HEK293T (cell line): ENCODE data around the gene RTRAF.

Experiments used
- ARNT ChIP-seq: fragments of 450-650 bp; IDR thresholded peaks from 2 replicates; pipeline ENCODE4 v1.6.1; 2017; ENCODE audit warnings: mild to moderate bottlenecking
- BHLHE40 ChIP-seq: fragments of 450-650 bp; IDR thresholded peaks from 2 replicates; pipeline ENCODE4 v1.6.1; 2016; ENCODE audit warnings: mild to moderate bottlenecking, moderate library complexity, borderline replicate concordance
- SP1 ChIP-seq: fragments of 450-650 bp; IDR thresholded peaks from 2 replicates; pipeline ENCODE4 v1.6.1; 2017

DNA sequence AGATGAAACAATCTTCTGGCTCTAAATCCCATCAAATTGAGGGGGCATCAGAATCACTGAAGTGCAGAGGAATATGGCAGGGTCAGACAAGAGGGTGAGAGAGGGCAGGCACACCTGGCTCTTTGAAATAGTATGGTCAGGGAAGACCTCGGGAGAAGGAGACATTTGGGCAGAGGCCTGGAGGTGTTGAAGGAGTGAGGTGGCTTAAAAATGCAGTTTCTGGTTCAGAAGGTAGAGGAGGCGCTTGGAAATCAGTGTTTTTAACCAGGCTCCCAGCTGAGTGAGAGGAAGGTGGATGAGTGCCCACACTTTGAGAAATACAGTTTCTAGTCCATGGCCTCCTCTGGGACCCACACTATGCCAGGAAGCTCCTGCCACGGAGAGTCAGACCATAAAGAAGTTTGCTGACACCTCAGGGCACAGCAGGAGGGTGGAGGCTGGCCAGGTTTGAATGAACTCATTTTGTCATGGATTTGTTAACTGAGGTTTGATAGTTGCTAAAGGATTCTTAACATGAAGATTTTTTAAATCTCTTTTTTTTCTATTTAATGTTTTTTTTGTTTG lies 59.4 kb downstream of the RTRAF start:
- TF ChIP-seq SP1 = no peak
- no peak for TF ChIP-seq ARNT
- no peak for TF ChIP-seq BHLHE40
